Stomach smooth muscle (tissue), 2 donors: ENCODE measurements around the gene RGS2.

Experiments
- H3K27ac ChIP-seq: one replicate; pipeline ENCODE4 v1.7.0; 2013; ENCODE audit warnings: mild to moderate bottlenecking, low read length, inconsistent platforms
- H3K27me3 ChIP-seq, 2 donors: one replicate each; pipeline ENCODE4 v1.7.0; 2013; ENCODE audit warnings: low read length in 2 of 2; ENCODE audit not compliant: insufficient read depth in 2 of 2, control insufficient read depth in 1 of 2
- H3K36me3 ChIP-seq, 2 donors: one replicate each; pipeline ENCODE4 v1.7.0; 2013; ENCODE audit warnings: low read length in 2 of 2; ENCODE audit not compliant: control insufficient read depth in 2 of 2, insufficient read depth in 2 of 2
- H3K4me1 ChIP-seq: one replicate; pipeline ENCODE4 v1.7.0; 2013; ENCODE audit warnings: low read length; ENCODE audit not compliant: control insufficient read depth, insufficient read depth
- H3K4me3 ChIP-seq, 2 donors: one replicate each; pipeline ENCODE4 v1.7.0; 2013; ENCODE audit warnings: low read length in 2 of 2
- H3K9ac ChIP-seq, 2 donors: one replicate each; pipeline ENCODE4 v1.7.0; 2013; ENCODE audit warnings: low read length in 2 of 2, mild to moderate bottlenecking in 1 of 2
- H3K9me3 ChIP-seq, 2 donors: one replicate each; pipeline ENCODE4 v1.7.0; 2013; ENCODE audit warnings: low read length in 2 of 2; ENCODE audit not compliant: control insufficient read depth in 2 of 2
- donor health status: healthy.
- donor health status: Pancreatic carcinoma.

RGS2 gene

GRCh38 chr1:192810253-192810880, 1.5 kb downstream of the RGS2 start:
- Histone ChIP-seq H3K4me1 (no peaks in the 10 kb centered on the region), H3K9ac (peak overlapping the region; percentile 95 to 97), H3K9me3 (no peaks in the 10 kb centered on the region), H3K36me3 (peaks cover 12 to 25% of the 10 kb centered on the region in 2 donors), H3K27ac (peak overlapping the region; percentile 98), H3K27me3 (no peaks in the 10 kb centered on the region), H3K4me3 (peak overlapping the region; percentile 98 to 99)

- Histone ChIP-seq H3K4me1 (no peaks in the 10 kb centered on the region), H3K27me3 (no peaks in the 10 kb centered on the region), H3K4me3 (peak overlapping the region; percentile 98 to 99), H3K27ac (peak overlapping the region; percentile 98), H3K9ac (peak overlapping the region; percentile 30 to 95), H3K36me3 (peaks cover 12 to 25% of the 10 kb centered on the region in 2 donors), H3K9me3 (no peaks in the 10 kb centered on the region)
These were observed 2.2 kb downstream of the RGS2 start for GRCh38 chr1:192811006-192811405.

- Histone ChIP-seq H3K36me3 (peaks cover 12 to 25% of the 10 kb centered on the region in 2 donors), H3K27me3 (no peaks in the 10 kb centered on the region), H3K9ac (peak overlapping the region; percentile 30 to 95), H3K4me1 (no peaks in the 10 kb centered on the region), H3K9me3 (no peaks in the 10 kb centered on the region), H3K27ac (no peak overlapping the region), H3K4me3 (peak overlapping the region; percentile 98 to 99)
These were observed 2.9 kb downstream of the RGS2 start for GRCh38 chr1:192811594-192812239.

- peaks cover 12 to 25% of the 10 kb centered on the region in 2 donors for H3K36me3 ChIP-seq
- H3K9ac ChIP-seq: no peak overlapping the region
- peak overlapping the region; percentile 0 for H3K27ac ChIP-seq
- peak overlapping the region; percentile 26 to 98 for H3K4me3 ChIP-seq
- no peaks in the 10 kb centered on the region for H3K27me3 ChIP-seq
- H3K9me3 ChIP-seq: no peaks in the 10 kb centered on the region
- no peaks in the 10 kb centered on the region for H3K4me1 ChIP-seq
These were observed 3.8 kb downstream of the RGS2 start for GRCh38 chr1:192812420-192813209.

- H3K4me1 ChIP-seq: no peaks in the 10 kb centered on the region
- peaks cover 12 to 22% of the 10 kb centered on the region in 2 donors for H3K36me3 ChIP-seq
- H3K9ac ChIP-seq: no peak overlapping the region
- no peak overlapping the region for H3K4me3 ChIP-seq
- no peaks in the 10 kb centered on the region for H3K27me3 ChIP-seq
- H3K27ac ChIP-seq: no peak overlapping the region
- no peaks in the 10 kb centered on the region for H3K9me3 ChIP-seq
These were observed 6.0 kb downstream of the RGS2 start for GRCh38 chr1:192814805-192815204.

- H3K27ac ChIP-seq: no peak overlapping the region
- H3K4me1 ChIP-seq: no peaks in the 10 kb centered on the region
- no peak overlapping the region for H3K9ac ChIP-seq
- no peak overlapping the region for H3K4me3 ChIP-seq
- no peaks in the 10 kb centered on the region for H3K27me3 ChIP-seq
- peaks cover 0 to 3% of the 10 kb centered on the region in 2 donors for H3K36me3 ChIP-seq
- no peaks in the 10 kb centered on the region for H3K9me3 ChIP-seq
These were observed 8.4 kb downstream of the RGS2 start for GRCh38 chr1:192817246-192817645.

GRCh38 chr1:192821296-192821695, 12.5 kb downstream of the RGS2 start:
- H3K4me1 ChIP-seq: no peaks in the 10 kb centered on the region
- no peak overlapping the region for H3K9ac ChIP-seq
- H3K36me3 ChIP-seq: no peaks in the 10 kb centered on the region
- H3K4me3 ChIP-seq: no peak overlapping the region
- no peaks in the 10 kb centered on the region for H3K27me3 ChIP-seq
- no peaks in the 10 kb centered on the region for H3K9me3 ChIP-seq
- no peak overlapping the region for H3K27ac ChIP-seq

- Histone ChIP-seq H3K27ac (no peak overlapping the region), H3K4me3 (no peak overlapping the region)
These were observed 15.7 kb downstream of the RGS2 start for GRCh38 chr1:192824511-192824910.

GRCh38 chr1:192826791-192827546, 18.1 kb downstream of the RGS2 start:
- no peaks in the 10 kb centered on the region for H3K4me1 ChIP-seq
- no peak overlapping the region for H3K4me3 ChIP-seq
- H3K9ac ChIP-seq: no peak overlapping the region
- H3K27me3 ChIP-seq: no peaks in the 10 kb centered on the region
- H3K27ac ChIP-seq: no peak overlapping the region
- no peaks in the 10 kb centered on the region for H3K9me3 ChIP-seq
- no peaks in the 10 kb centered on the region for H3K36me3 ChIP-seq

More at GRCh38 chr1:192824511-192824910, 15.7 kb downstream of the RGS2 start:
- Histone ChIP-seq H3K9ac (no peak overlapping the region), H3K27me3 (no peaks in the 10 kb centered on the region), H3K36me3 (no peaks in the 10 kb centered on the region), H3K4me1 (no peaks in the 10 kb centered on the region), H3K9me3 (no peaks in the 10 kb centered on the region)

- no peak overlapping the region for H3K4me3 ChIP-seq
- no peaks in the 10 kb centered on the region for H3K27me3 ChIP-seq
- no peak overlapping the region for H3K9ac ChIP-seq
- H3K27ac ChIP-seq: no peak overlapping the region
- no peaks in the 10 kb centered on the region for H3K9me3 ChIP-seq
- H3K4me1 ChIP-seq: peaks cover 3% of the 10 kb centered on the region
- H3K36me3 ChIP-seq: no peaks in the 10 kb centered on the region
These were observed 21.9 kb downstream of the RGS2 start for GRCh38 chr1:192830595-192831246.
